Rectal smooth muscle tissue (tissue), 1 donor: ENCODE data around the gene TUBGCP3.

Experiments
- H3K27ac ChIP-seq: one replicate; pipeline ENCODE4 v1.7.0; 2013; ENCODE audit warnings: low read depth, low read length, inconsistent platforms
- H3K27me3 ChIP-seq: one replicate; pipeline ENCODE4 v1.7.0; 2013; ENCODE audit warnings: low read length; ENCODE audit not compliant: control insufficient read depth, insufficient read depth
- H3K36me3 ChIP-seq: one replicate; pipeline ENCODE4 v1.7.0; 2013; ENCODE audit warnings: low read length; ENCODE audit not compliant: control insufficient read depth, insufficient read depth
- H3K4me1 ChIP-seq: one replicate; pipeline ENCODE4 v1.7.0; 2013; ENCODE audit warnings: low read length; ENCODE audit not compliant: control insufficient read depth, insufficient read depth
- H3K4me3 ChIP-seq: one replicate; pipeline ENCODE4 v1.7.0; 2013; ENCODE audit warnings: low read length
- H3K9ac ChIP-seq: one replicate; pipeline ENCODE4 v1.7.0; 2013; ENCODE audit warnings: low read length

The TUBGCP3 gene

DNA sequence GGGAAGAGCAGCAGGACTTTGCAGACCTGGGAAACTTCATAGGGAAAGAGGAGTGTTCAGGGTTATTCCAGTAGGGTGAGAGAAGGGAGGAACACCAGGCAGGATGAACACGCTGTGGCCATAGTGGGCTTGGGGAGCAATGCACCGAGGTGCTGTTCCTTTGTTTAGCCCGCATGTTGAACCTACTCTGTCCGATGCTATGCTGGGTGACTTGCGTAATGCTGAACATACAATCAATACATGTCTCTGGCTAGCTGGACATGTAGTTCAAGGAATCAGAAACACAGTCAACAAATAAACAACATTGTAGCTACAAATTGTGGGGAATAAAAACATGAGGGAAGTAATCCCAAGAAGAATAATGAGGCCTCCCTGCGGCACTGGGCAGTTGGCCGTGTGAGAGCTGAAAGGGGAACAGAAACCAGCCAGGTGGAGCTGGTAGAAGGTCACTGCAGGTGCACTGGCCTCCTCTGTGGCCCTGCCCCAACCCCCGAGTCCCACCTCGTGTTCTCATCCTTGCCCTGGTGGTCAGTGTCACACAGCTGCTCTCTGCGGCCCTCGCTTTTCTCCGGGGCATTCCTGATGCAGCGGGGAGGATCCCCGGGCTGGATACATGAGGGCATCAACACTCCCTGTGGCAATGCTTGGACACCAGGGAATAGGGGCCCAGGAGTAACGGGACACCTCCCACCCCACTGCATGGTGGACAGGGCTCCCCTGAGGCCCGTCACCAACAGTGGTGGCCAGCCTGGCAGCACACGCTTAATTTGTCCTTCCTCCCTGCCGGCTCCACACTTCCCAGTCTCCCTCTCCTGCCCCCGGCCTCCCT lies 36.9 kb upstream of the TUBGCP3 start:
- Histone ChIP-seq H3K27me3 (no peaks in the 10 kb centered on the region), H3K4me3 (no peak overlapping the region), H3K36me3 (no peaks in the 10 kb centered on the region), H3K9ac (no peak overlapping the region), H3K4me1 (no peaks in the 10 kb centered on the region), H3K27ac (no peak overlapping the region)

DNA sequence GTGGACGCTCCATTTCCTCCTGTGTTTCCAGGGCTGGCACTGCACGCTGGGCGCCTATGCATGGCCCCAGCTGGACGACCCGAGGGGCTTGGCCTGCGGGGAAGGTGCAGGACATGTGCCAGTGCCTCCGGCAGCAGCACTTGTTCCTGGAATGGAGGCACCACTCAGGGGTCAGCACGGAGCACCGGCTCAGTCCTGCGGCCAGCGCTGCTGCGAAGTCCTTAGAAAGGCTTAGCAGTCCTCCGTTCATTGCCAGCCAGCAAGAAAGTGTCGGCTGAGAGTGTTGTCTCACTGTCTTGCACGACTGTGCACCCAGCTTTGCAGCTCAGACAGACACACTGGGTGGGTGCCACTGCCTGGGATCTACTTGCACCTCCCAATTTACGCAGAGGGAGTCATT lies 36.1 kb upstream of the TUBGCP3 start:
- Histone ChIP-seq H3K4me1 (no peaks in the 10 kb centered on the region), H3K36me3 (no peaks in the 10 kb centered on the region), H3K9ac (no peak overlapping the region), H3K4me3 (no peak overlapping the region), H3K27me3 (no peaks in the 10 kb centered on the region), H3K27ac (no peak overlapping the region)

DNA sequence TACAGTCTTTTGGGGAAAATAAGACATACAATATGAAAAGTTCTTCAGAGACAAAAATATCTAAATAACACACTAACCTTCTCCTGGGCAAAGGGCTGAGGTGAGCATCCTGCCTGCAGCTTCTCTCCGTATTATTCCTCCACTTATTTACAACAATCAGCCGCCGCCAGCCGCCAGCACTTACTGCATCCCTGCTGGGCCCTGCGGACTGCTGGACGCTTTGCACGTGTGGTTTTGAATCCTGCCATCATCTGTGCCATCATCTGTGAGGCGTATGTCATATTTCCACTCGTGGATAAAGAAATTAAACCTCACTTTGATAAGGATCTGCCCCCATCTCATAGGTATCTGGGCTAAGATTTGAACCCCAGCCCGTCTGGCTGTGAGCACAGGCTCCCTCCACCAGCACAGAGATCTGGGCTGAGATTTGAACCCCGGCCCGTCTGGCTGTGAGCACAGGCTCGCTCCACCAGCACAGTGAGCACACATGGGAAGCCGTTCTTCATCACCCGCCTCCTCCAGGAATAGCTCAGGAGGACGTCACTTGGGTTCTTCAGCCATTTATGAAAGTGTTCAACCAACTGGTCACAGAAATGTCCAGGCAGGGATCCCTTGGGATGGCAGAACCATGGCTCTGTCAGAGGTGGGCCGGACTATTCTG lies 35.2 kb upstream of the TUBGCP3 start:
- no peak overlapping the region for H3K27ac ChIP-seq
- H3K4me1 ChIP-seq = no peaks in the 10 kb centered on the region
- no peaks in the 10 kb centered on the region for H3K27me3 ChIP-seq
- H3K9ac ChIP-seq = no peak overlapping the region
- H3K36me3 ChIP-seq = no peaks in the 10 kb centered on the region
- no peak overlapping the region for H3K4me3 ChIP-seq

- Histone ChIP-seq H3K27me3 (no peaks in the 10 kb centered on the region), H3K9ac (no peak overlapping the region), H3K4me3 (no peak overlapping the region), H3K36me3 (no peaks in the 10 kb centered on the region), H3K27ac (no peak overlapping the region), H3K4me1 (no peaks in the 10 kb centered on the region)
Measured at GRCh38 chr13:112622375-112622774, 34.4 kb upstream of the TUBGCP3 start.

- Histone ChIP-seq H3K4me3 (no peak overlapping the region), H3K9ac (no peak overlapping the region), H3K27me3 (no peaks in the 10 kb centered on the region), H3K27ac (no peak overlapping the region), H3K4me1 (no peaks in the 10 kb centered on the region), H3K36me3 (no peaks in the 10 kb centered on the region)
Measured at GRCh38 chr13:112619730-112620631, 32.0 kb upstream of the TUBGCP3 start.

DNA sequence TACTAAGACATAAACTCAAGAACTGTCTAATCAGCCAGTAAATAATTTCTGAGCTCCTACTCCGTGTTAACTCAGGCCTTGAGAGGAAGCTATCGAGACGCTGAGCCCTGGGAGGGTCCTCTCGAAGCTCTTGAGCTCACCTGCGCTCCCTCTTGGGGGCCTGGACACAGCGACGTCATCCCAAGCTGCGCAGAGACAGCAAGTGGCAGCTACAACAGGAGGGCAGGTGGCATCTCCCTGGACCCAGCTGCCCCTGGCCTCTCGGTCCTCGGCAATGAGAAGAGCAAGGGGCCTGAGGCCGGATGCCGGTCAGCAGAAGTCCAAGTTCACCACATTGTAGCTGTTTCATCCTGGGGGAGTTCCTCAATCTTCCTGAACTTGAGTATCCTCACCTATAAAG lies 30.5 kb upstream of the TUBGCP3 start:
- Histone ChIP-seq H3K4me1 (no peaks in the 10 kb centered on the region), H3K36me3 (no peaks in the 10 kb centered on the region), H3K27ac (no peak overlapping the region), H3K9ac (no peak overlapping the region), H3K4me3 (no peak overlapping the region), H3K27me3 (no peaks in the 10 kb centered on the region)

GRCh38 chr13:112617754-112618375 lies 29.9 kb upstream of the TUBGCP3 start:
- H3K4me3 ChIP-seq = no peak overlapping the region
- no peaks in the 10 kb centered on the region for H3K4me1 ChIP-seq
- H3K36me3 ChIP-seq = no peaks in the 10 kb centered on the region
- no peaks in the 10 kb centered on the region for H3K27me3 ChIP-seq
- H3K27ac ChIP-seq = no peak overlapping the region
- no peak overlapping the region for H3K9ac ChIP-seq

DNA sequence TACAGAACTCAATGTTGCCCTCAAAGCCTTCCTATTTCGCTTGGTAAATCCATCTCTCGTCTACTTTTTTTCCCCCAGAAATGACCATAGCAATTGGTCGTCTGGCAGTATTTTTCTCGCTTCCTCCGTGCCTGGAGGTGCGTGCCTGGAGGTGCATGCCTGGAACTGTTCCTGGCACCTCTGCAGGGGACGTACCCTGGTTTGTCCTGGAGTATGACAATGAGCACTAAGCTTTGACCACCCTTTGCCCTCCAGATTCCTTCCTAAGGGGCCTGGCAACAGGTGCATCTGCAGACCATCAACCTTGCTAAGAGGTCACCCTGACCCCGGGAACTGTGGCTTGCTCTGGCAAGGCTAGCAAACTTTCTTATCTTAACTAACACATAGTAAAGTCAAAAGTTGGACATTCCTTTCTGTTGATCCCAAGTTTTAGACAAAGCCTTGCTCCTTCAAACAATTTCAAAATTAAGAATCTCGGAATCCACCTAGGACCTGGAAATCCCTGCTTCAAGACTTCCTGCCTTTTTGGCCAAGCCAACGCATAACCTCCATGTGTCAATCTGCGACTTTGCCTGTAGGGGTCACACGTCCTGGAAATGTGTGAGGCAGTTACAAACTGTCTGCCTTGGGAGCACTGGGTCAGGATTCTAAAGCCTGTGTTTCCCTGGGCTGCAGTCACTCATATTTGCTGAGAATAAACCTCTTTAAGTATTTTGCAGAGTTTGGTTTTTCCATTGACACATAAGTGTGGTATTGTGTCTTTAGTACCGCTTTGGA lies 28.8 kb upstream of the TUBGCP3 start:
- no peaks in the 10 kb centered on the region for H3K4me1 ChIP-seq
- no peaks in the 10 kb centered on the region for H3K36me3 ChIP-seq
- H3K9ac ChIP-seq = no peak overlapping the region
- no peaks in the 10 kb centered on the region for H3K27me3 ChIP-seq
- no peak overlapping the region for H3K27ac ChIP-seq
- H3K4me3 ChIP-seq = no peak overlapping the region

DNA sequence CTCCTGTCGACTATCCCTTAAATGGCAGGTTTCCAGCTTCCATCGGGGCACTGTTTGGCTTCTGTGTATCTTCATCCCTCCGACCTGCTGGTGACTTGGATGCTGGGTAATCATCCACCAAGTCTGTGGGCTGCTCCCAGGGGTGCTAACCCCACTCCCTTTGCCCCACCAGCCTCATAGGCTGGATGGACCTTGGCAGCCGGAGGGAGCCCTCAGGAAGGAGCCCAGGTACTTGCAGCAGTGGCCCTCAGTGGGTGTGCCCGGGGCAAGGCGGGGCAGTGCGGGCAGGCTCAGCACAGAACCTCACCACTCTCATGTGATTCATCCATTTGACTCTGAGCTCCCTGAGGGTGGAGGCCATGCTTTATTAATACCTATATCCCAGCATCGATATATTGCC lies 27.4 kb upstream of the TUBGCP3 start:
- H3K27ac ChIP-seq = no peak overlapping the region
- H3K36me3 ChIP-seq = no peaks in the 10 kb centered on the region
- no peaks in the 10 kb centered on the region for H3K4me1 ChIP-seq
- H3K4me3 ChIP-seq = no peak overlapping the region
- no peaks in the 10 kb centered on the region for H3K27me3 ChIP-seq
- H3K9ac ChIP-seq = no peak overlapping the region

- Histone ChIP-seq H3K4me1 (no peaks in the 10 kb centered on the region), H3K27me3 (no peaks in the 10 kb centered on the region), H3K36me3 (no peaks in the 10 kb centered on the region), H3K4me3 (no peak overlapping the region), H3K27ac (no peak overlapping the region), H3K9ac (no peak overlapping the region)
Measured at GRCh38 chr13:112614835-112615234, 26.9 kb upstream of the TUBGCP3 start.

DNA sequence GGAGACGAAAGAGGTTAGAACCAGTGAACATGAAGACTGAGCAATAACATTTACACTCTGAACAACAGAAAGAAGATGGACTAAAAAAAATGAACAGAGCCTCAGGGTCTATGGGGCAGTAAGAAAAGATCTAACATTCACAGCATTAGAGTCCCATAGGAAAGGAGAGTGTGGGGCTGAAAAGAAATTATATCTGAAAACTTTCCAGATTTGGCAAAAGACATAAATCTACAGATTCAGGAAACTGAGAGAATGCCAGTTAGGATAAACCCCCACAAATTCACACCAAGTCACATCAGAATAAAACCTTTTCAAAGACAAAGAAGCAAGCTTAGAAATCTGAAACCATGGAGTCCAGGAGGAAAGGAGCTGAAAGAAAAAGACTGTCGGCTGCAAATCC lies 20.3 kb upstream of the TUBGCP3 start:
- no peak overlapping the region for H3K9ac ChIP-seq
- no peaks in the 10 kb centered on the region for H3K4me1 ChIP-seq
- H3K27me3 ChIP-seq = no peaks in the 10 kb centered on the region
- no peaks in the 10 kb centered on the region for H3K36me3 ChIP-seq
- H3K27ac ChIP-seq = no peak overlapping the region
- no peak overlapping the region for H3K4me3 ChIP-seq
